Measurements from ENCODE around the gene DNAAF8.

DNAAF8 gene

GRCh38 chr16:4723071-4723767, 11.1 kb upstream of the DNAAF8 start:
- H3K4me3 ChIP-seq (ENCODE audit: low read depth, low read length): no peak overlapping the region
- DNase-seq (ENCODE audit: low read depth): no peak
- no peak for TF ChIP-seq CTCF (IDR thresholded peaks at IDR 0.05; ENCODE audit: control insufficient read depth, extremely low read depth, insufficient read depth)

GRCh38 chr16:4724661-4725270, 9.6 kb upstream of the DNAAF8 start:
- DNase-seq (ENCODE audit: low read depth): no peak
- no peak for TF ChIP-seq CTCF (IDR thresholded peaks at IDR 0.05; ENCODE audit: control insufficient read depth, extremely low read depth, insufficient read depth)
- no peak overlapping the region for H3K4me3 ChIP-seq (ENCODE audit: low read depth, low read length)

- no peak for DNase-seq (ENCODE audit: low read depth)
- H3K4me3 ChIP-seq (ENCODE audit: low read depth, low read length): no peak overlapping the region
- TF ChIP-seq CTCF (IDR thresholded peaks at IDR 0.05; ENCODE audit: control insufficient read depth, extremely low read depth, insufficient read depth): no peak
Observed at GRCh38 chr16:4726616-4727015, 7.7 kb upstream of the DNAAF8 start.

- H3K4me3 ChIP-seq (ENCODE audit: low read depth, low read length): no peak overlapping the region
- DNase-seq (ENCODE audit: low read depth): no peak
- no peak for TF ChIP-seq CTCF (IDR thresholded peaks at IDR 0.05; ENCODE audit: control insufficient read depth, extremely low read depth, insufficient read depth)
Observed at GRCh38 chr16:4728676-4729075, 5.7 kb upstream of the DNAAF8 start.

- DNase-seq (ENCODE audit: low read depth): no peak
- no peak overlapping the region for H3K4me3 ChIP-seq (ENCODE audit: low read depth, low read length)
- no peak for TF ChIP-seq CTCF (IDR thresholded peaks at IDR 0.05; ENCODE audit: control insufficient read depth, extremely low read depth, insufficient read depth)
Observed at GRCh38 chr16:4729876-4730275, 4.5 kb upstream of the DNAAF8 start.

GRCh38 chr16:4733211-4733742, 1.1 kb upstream of the DNAAF8 start:
- peak overlapping the region; percentile 98 for H3K4me3 ChIP-seq (ENCODE audit: low read depth, low read length)
- TF ChIP-seq CTCF (IDR thresholded peaks at IDR 0.05; ENCODE audit: control insufficient read depth, extremely low read depth, insufficient read depth): no peak
- no peak for DNase-seq (ENCODE audit: low read depth)
